Activated T-helper 1 cell treated with anti-CD3 and anti-CD28 coated beads, Interleukin-12 subunit alpha, Interleukin-12 subunit beta, Interleukin-2, Interleukin-4 antibody, amounts not matched to agents 30 ng/mL and 10 ng/mL and 1 ng/mL, durations not matched to agents 14 hours and 24 hours and 36 hours (primary cell): ENCODE measurements around the gene USP3. TPM values are rescaled to one million over a fixed set of nuclear protein-coding genes. Genes with fewer than 3 reads are reported as not detected.
"Not testable (repeated sequence)": the region's sequence is repeated elsewhere in the genome, so short reads cannot be mapped to it uniquely, and the experiment has no call there.

ENCODE experiments used
- DNase-seq: peaks from one replicate; pipeline ENCODE4 v3.0.0; 2021; ENCODE audit warnings: low spot score
- H3K27ac Mint-ChIP-seq: one replicate; pipeline ENCODE4 v1.8.0; 2021; ENCODE audit warnings: mild to moderate bottlenecking, mixed read lengths
- H3K27me3 Mint-ChIP-seq: one replicate; pipeline ENCODE4 v1.8.0; 2022; ENCODE audit warnings: mild to moderate bottlenecking, moderate library complexity, mixed read lengths; ENCODE audit not compliant: insufficient read depth
- H3K36me3 Mint-ChIP-seq: one replicate; pipeline ENCODE4 v1.8.0; 2021; ENCODE audit warnings: low read depth, mixed read lengths
- H3K4me1 Mint-ChIP-seq: one replicate; pipeline ENCODE4 v1.8.0; 2021; ENCODE audit warnings: low read depth, mixed read lengths
- H3K4me3 Mint-ChIP-seq: one replicate; pipeline ENCODE4 v1.8.0; 2021; ENCODE audit warnings: mild to moderate bottlenecking, moderate library complexity, mixed read lengths
- H3K9me3 Mint-ChIP-seq: one replicate; pipeline ENCODE4 v1.8.0; 2021; ENCODE audit warnings: mixed read lengths
- intact Hi-C: fragments of 100-400 bp; cut with micrococcal nuclease; formaldehyde crosslinking; loops from one replicate; pipeline ENCODE4 v1.15.1; 2024
- total RNA-seq: library from RNA; stranded (reverse); gene quantifications from 2 replicates; pipeline ENCODE4 v1.2.3, GENCODE V29; 2022

The USP3 gene
- total RNA-seq, 1 donor from 2014 or later, result 46.9 TPM

- Mint-ChIP-seq H3K27me3 (no peaks in the 10 kb centered on the region), H3K36me3 (peaks cover 1% of the 10 kb centered on the region), H3K9me3 (no peaks in the 10 kb centered on the region), H3K27ac (peak overlapping the region; percentile 97), H3K4me1 (peaks cover 72% of the 10 kb centered on the region), H3K4me3 (peak overlapping the region; percentile 19)
- DNase-seq, result no peak
- intact Hi-C loops, result no loop called here
Measured at GRCh38 chr15:63481105-63481810, 23.1 kb upstream of the USP3 start.

GRCh38 chr15:63482874-63483323 lies 21.5 kb upstream of the USP3 start:
- Mint-ChIP-seq H3K9me3 (no peaks in the 10 kb centered on the region), H3K27ac (no peak overlapping the region), H3K4me1 (peaks cover 77% of the 10 kb centered on the region), H3K4me3 (peak overlapping the region; percentile 32), H3K36me3 (peaks cover 1% of the 10 kb centered on the region), H3K27me3 (no peaks in the 10 kb centered on the region)
- intact Hi-C loops, result no loop called here
- no peak for DNase-seq

DNA sequence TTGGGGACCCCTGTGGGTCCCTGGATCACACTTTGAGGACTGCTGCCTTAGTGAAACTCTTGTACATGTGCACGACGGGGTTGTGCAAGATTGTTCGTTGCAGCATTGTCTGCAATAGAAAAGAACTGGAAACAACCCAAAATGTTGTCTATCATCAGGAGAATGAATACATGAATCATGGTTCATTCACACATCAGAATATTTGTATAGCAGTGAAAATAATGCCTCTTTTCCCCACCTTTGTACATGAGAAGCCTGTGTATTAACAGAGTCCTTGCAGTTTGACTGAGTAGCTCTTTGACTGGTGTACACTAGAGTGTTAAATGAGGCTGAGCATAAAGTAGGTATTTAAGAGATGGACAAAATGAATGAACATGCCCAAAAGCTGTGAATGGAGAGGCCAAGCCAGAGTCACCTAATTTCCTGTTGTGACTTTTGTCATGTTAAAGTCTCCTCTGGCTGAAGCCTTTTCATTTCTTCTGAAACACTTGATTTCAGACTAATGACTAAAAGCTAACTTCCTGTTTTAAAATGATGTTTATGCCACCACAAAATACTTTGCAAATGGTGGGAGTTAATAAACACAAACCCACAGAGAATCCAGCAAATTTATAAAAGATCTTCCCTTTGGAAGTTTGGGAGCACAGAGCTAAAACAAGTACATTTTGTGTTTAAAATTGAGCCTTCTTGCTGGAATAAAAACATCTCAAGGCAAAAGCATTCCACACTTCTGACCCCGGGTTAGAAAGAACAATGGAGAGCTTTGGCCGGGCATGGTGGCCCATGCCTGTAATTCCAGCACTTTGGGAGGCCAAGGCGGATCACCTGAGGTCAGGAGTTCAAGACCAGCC lies 20.6 kb upstream of the USP3 start:
- intact Hi-C loops, result no loop called here
- no peak for DNase-seq

GRCh38 chr15:63484433-63485186 lies 19.8 kb upstream of the USP3 start:
- Mint-ChIP-seq H3K36me3 (no peaks in the 10 kb centered on the region), H3K27ac (no peak overlapping the region), H3K27me3 (no peaks in the 10 kb centered on the region), H3K4me3 (no peak overlapping the region), H3K9me3 (no peaks in the 10 kb centered on the region), H3K4me1 (peaks cover 59% of the 10 kb centered on the region)
- DNase-seq, result no peak
- intact Hi-C loops, result loop anchor here (1.0 kb wide), 1 partner anchor 10 kb away; no protein-coding TSS in a partner anchor

More for the DNA sequence above, 20.6 kb upstream of the USP3 start:
- Mint-ChIP-seq H3K36me3 (peaks cover 1% of the 10 kb centered on the region), H3K27me3 (no peaks in the 10 kb centered on the region), H3K4me3 (no peak overlapping the region), H3K4me1 (peaks cover 68% of the 10 kb centered on the region), H3K9me3 (no peaks in the 10 kb centered on the region), H3K27ac (peak overlapping the region; percentile 62)

- no peaks in the 10 kb centered on the region for H3K36me3 Mint-ChIP-seq
- peak; percentile 82 for DNase-seq
- H3K4me1 Mint-ChIP-seq, result peaks cover 49% of the 10 kb centered on the region
- H3K9me3 Mint-ChIP-seq, result no peaks in the 10 kb centered on the region
- H3K27me3 Mint-ChIP-seq, result no peaks in the 10 kb centered on the region
- intact Hi-C loops, result loop anchor here (1.0 kb wide), 3 partner anchors 8 to 21 kb away; no protein-coding TSS in a partner anchor
- H3K27ac Mint-ChIP-seq, result peak overlapping the region; percentile 40
- peak overlapping the region; percentile 13 for H3K4me3 Mint-ChIP-seq
Measured at GRCh38 chr15:63487076-63487757, 17.2 kb upstream of the USP3 start.

GRCh38 chr15:63487758-63488397 lies 16.5 kb upstream of the USP3 start:
- not testable (repeated sequence) for H3K9me3 Mint-ChIP-seq, H3K36me3 Mint-ChIP-seq, DNase-seq, H3K4me3 Mint-ChIP-seq, H3K27ac Mint-ChIP-seq, H3K27me3 Mint-ChIP-seq
- intact Hi-C loops, result loop anchor here (1.0 kb wide), 3 partner anchors 9 to 22 kb away; no protein-coding TSS in a partner anchor
- peaks cover 46% of the 10 kb centered on the region for H3K4me1 Mint-ChIP-seq

DNA sequence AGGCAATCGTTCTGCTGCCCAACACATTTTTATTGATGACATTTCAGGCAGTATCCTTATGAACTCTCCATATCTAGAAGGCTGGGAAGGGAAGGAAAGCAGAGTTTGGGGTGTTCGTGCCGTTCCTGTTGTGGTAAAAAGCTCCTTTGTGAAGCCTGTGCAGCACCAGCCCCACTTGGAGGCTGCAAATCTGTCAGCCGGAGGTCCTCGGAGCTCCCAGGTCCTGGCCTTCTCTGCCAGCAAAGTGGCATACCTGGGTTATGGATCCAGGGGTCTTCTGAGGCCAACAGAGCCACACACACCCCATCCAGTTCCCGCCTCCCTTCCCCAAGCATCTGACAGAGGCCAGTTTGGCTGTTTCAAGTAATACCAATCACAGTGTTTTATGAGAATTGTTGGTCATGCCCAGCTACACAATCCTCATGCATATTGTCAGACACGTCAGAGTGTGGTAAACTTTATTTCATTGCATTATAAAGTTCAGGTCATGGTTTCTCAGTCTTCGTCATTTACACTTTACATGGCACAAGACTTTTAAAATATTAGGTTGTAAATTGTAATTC lies 15.9 kb upstream of the USP3 start:
- Mint-ChIP-seq H3K27me3 (no peaks in the 10 kb centered on the region), H3K36me3 (no peaks in the 10 kb centered on the region), H3K4me1 (peaks cover 44% of the 10 kb centered on the region), H3K27ac (no peak overlapping the region), H3K4me3 (no peak overlapping the region), H3K9me3 (no peaks in the 10 kb centered on the region)
- DNase-seq, result no peak
- intact Hi-C loops, result no loop called here

- Mint-ChIP-seq H3K4me3 (no peak overlapping the region), H3K27me3 (no peaks in the 10 kb centered on the region), H3K36me3 (no peaks in the 10 kb centered on the region), H3K4me1 (peaks cover 36% of the 10 kb centered on the region), H3K27ac (no peak overlapping the region), H3K9me3 (no peaks in the 10 kb centered on the region)
- DNase-seq, result no peak
- intact Hi-C loops, result no loop called here
Measured at GRCh38 chr15:63489352-63489751, 15.0 kb upstream of the USP3 start.

- Mint-ChIP-seq H3K27me3 (no peaks in the 10 kb centered on the region), H3K36me3 (no peaks in the 10 kb centered on the region), H3K27ac (no peak overlapping the region), H3K4me3 (no peak overlapping the region), H3K4me1 (peaks cover 25% of the 10 kb centered on the region), H3K9me3 (no peaks in the 10 kb centered on the region)
- intact Hi-C loops, result no loop called here
- DNase-seq, result no peak
Measured at GRCh38 chr15:63490345-63491034, 13.9 kb upstream of the USP3 start.

- no peaks in the 10 kb centered on the region for H3K27me3 Mint-ChIP-seq
- no peaks in the 10 kb centered on the region for H3K36me3 Mint-ChIP-seq
- H3K4me1 Mint-ChIP-seq, result peaks cover 25% of the 10 kb centered on the region
- DNase-seq, result no peak
- intact Hi-C loops, result no loop called here
- H3K27ac Mint-ChIP-seq, result no peak overlapping the region
- no peak overlapping the region for H3K4me3 Mint-ChIP-seq
- H3K9me3 Mint-ChIP-seq, result no peaks in the 10 kb centered on the region
Measured at GRCh38 chr15:63491116-63491827, 13.1 kb upstream of the USP3 start.

DNA sequence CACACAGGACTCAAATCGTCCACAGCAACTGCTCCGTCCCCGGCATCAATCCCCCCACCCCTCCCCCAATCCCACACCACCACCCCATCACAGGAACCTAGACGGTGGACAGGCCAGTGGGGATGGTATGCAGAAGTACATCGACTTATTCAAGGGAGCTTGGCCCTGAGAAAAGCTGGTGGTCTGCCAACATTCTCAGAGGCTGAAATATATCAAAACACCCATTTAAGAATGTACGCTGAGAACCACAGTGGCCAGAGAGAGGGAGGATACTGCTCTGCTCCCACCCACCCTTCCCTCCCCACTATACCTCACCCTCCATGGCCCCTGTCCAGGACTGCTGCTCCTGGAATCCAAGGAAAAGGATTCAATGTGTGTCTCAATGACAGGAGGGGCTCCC lies 12.4 kb upstream of the USP3 start:
- no peaks in the 10 kb centered on the region for H3K27me3 Mint-ChIP-seq
- DNase-seq, result no peak
- H3K9me3 Mint-ChIP-seq, result no peaks in the 10 kb centered on the region
- H3K4me1 Mint-ChIP-seq, result peaks cover 19% of the 10 kb centered on the region
- H3K36me3 Mint-ChIP-seq, result no peaks in the 10 kb centered on the region
- H3K4me3 Mint-ChIP-seq, result no peak overlapping the region
- H3K27ac Mint-ChIP-seq, result no peak overlapping the region
- intact Hi-C loops, result no loop called here
